A549 (cell line): ENCODE data around the gene BNC2.
A peak's percentile ranks its signal among the peaks of the same experiment; 100 is the strongest.

ENCODE experiments used
- CHD2 ChIP-seq: fragments of 150-350 bp; IDR thresholded peaks from 2 replicates; pipeline ENCODE4 v1.6.1; 2014; ENCODE audit warnings: low read length; ENCODE audit not compliant: partially characterized antibody
- CTCF ChIP-seq: fragments of >200 bp; sonication (Bioruptor Twin); formaldehyde crosslinking; IDR thresholded peaks from 3 replicates; pipeline ENCODE4 v1.5.1; 2016
- FOSL2 ChIP-seq, 2 experiments: fragments of 450-650 bp in 1 of 2; fragments of >200 bp in 1 of 2; sonication (Bioruptor Twin) in 1 of 2; formaldehyde crosslinking; IDR thresholded peaks; 2 replicates each; pipeline versions ENCODE4 v1.5.0 to v1.6.1; 2016 to 2020; ENCODE audit warnings: mild to moderate bottlenecking in 1 of 2, moderate library complexity in 1 of 2
- HMGXB4 ChIP-seq: fragments of 250-450 bp; sonication (Bioruptor Pico); IDR thresholded peaks from 2 replicates; pipeline ENCODE4 v1.5.0; 2021; ENCODE audit warnings: mild to moderate bottlenecking, moderate library complexity, borderline replicate concordance
- JUN ChIP-seq, 2 experiments: fragments of >200 bp; sonication (Bioruptor Twin); formaldehyde crosslinking; IDR thresholded peaks; 2 replicates in 1 of 2; 3 replicates in 1 of 2; pipeline ENCODE4 v1.6.1; 2016 to 2017
- JUNB ChIP-seq: fragments of >200 bp; sonication (Bioruptor Twin); formaldehyde crosslinking; IDR thresholded peaks from 2 replicates; pipeline ENCODE4 v1.6.1; 2016
- POLR2A ChIP-seq: IDR thresholded peaks from 2 replicates; pipeline ENCODE4 v1.6.1; 2012; ENCODE audit warnings: mild to moderate bottlenecking, low read length
- REST ChIP-seq: fragments of 200-600 bp; sonication (generic); IDR thresholded peaks from 2 replicates; pipeline ENCODE4 v1.6.1; 2016; ENCODE audit warnings: antibody characterized with exemption, mild to moderate bottlenecking, moderate library complexity

DNA sequence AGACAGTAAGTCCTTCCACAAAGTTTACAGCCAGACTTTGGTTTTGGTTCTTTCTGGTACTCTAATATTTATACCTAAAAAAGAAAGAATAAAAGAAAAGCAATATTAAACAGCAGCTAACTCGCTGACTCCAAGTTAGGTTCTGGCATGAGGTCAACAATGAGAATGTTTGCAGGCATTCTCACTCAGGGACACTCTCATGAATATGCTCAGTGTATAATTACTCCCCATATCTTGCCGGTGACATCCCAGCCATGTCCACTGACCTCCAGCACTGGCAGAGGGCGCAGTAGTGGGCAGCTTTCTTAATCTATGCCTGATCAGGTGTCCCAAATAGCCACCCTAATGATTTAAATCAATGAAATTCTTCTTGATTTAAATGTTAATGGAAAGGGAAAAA, 151.5 kb downstream of the BNC2 start:
- TF ChIP-seq CTCF (0 out of 3 replicates have a peak, but pooled peaks have one; percentile 9), FOSL2 (IDR thresholded peaks at IDR 0.05) (no peak), FOSL2 (CRISPR knock-in tag; IDR thresholded peaks at IDR 0.05) (no peak), POLR2A (no peak), REST (no peak), JUN (IDR thresholded peaks at IDR 0.05) (no peak), CHD2 (no peak), JUNB (no peak), HMGXB4 (CRISPR knock-in tag) (no peak)
